Retina (tissue), 1 donor: ENCODE data around the gene UNK.
"Not testable (repeated sequence)": the region's sequence is repeated elsewhere in the genome, so short reads cannot be mapped to it uniquely, and the experiment has no call there.

ENCODE experiments used
- DNase-seq: peaks from one replicate; pipeline ENCODE4 v3.0.0-alpha.2; 2016

Gene UNK

GRCh38 chr17:75774471-75774990 is 10.1 kb upstream of the UNK start:
- peak; percentile 47 for DNase-seq

GRCh38 chr17:75774991-75775668 is 9.5 kb upstream of the UNK start:
- peak; percentile 57 for DNase-seq

GRCh38 chr17:75776386-75777295 is 8.0 kb upstream of the UNK start:
- DNase-seq = no peak

GRCh38 chr17:75777296-75777922 is 7.2 kb upstream of the UNK start:
- DNase-seq = no peak

- not testable (repeated sequence) for DNase-seq
These were observed 6.3 kb upstream of the UNK start for GRCh38 chr17:75778066-75778860.

GRCh38 chr17:75778861-75779249 is 5.8 kb upstream of the UNK start:
- DNase-seq = peak; percentile 73

- peak; percentile 97 for DNase-seq
These were observed 5.2 kb upstream of the UNK start for GRCh38 chr17:75779250-75779986.

- no peak for DNase-seq
These were observed 4.4 kb upstream of the UNK start for GRCh38 chr17:75779987-75780889.

- DNase-seq = no peak
These were observed 1.4 kb upstream of the UNK start for GRCh38 chr17:75783069-75783783.

GRCh38 chr17:75783803-75784472 is 668 bp upstream of the UNK start:
- DNase-seq = no peak

GRCh38 chr17:75785016-75785890 is 647 bp downstream of the UNK start:
- DNase-seq = peak; percentile 99

- DNase-seq = no peak
These were observed 6.6 kb downstream of the UNK start for GRCh38 chr17:75791254-75791653.

- DNase-seq = no peak
These were observed 8.9 kb downstream of the UNK start for GRCh38 chr17:75793460-75793859.

GRCh38 chr17:75795820-75796607 is 11.4 kb downstream of the UNK start:
- no peak for DNase-seq

- no peak for DNase-seq
These were observed 14.8 kb downstream of the UNK start for GRCh38 chr17:75799402-75799801.

GRCh38 chr17:75803883-75804282 is 19.3 kb downstream of the UNK start:
- DNase-seq = no peak

- DNase-seq = no peak
These were observed 22.4 kb downstream of the UNK start for GRCh38 chr17:75806822-75807500.
